Posterior vena cava (tissue), 2 donors: ENCODE results near the gene GPR3. TPM values are rescaled to one million over a fixed set of nuclear protein-coding genes. Genes with fewer than 3 reads are reported as not detected.
"Not testable (repeated sequence)": the region's sequence is repeated elsewhere in the genome, so short reads cannot be mapped to it uniquely, and the experiment has no call there.

Source experiments
- DNase-seq: peaks from one replicate; pipeline ENCODE4 v3.0.0-alpha.2; 2020; ENCODE audit warnings: low spot score
- intact Hi-C, 2 donors: fragments of 100-400 bp; cut with DNase I; formaldehyde crosslinking; loops; one replicate each; pipeline versions ENCODE4 v1.14.1 to v1.14.2; 2022 to 2023
- total RNA-seq, 2 donors: library from RNA; stranded (reverse); fragmentation: NEBNext Ultra II Directional; extraction: Animal tissue kit (Norgen Biotek cat#: 25700); gene quantifications; one replicate each; pipeline ENCODE4 v1.2.1, GENCODE V29; 2021
- donor health status: DM: yes; HTN: yes; CAD: no.
- donor health status: DM: yes; HTN: yes; CAD: no.

GPR3 gene
- total RNA-seq, 2 donors from 2014 or later = 0.37 to 1.2 TPM

- DNase-seq = peak; percentile 75
- intact Hi-C loops = loop anchor here (5.0 kb wide), 2 partner anchors 178 to 193 kb away; partner anchors contain the start of gene AHDC1 (in 1 of the 2)
Observed at GRCh38 chr1:27409669-27410068, 17.2 kb downstream of the GPR3 start.

- DNase-seq = no peak
Observed at GRCh38 chr1:27410709-27411108, 18.3 kb downstream of the GPR3 start.

GRCh38 chr1:27412502-27412901 lies 20.1 kb downstream of the GPR3 start:
- peak; percentile 11 for DNase-seq
- intact Hi-C loops = loop anchor here in 1 of 2 donors (5.0 kb wide), 1 partner anchor 175 kb away; no protein-coding TSS in a partner anchor

More at GRCh38 chr1:27410709-27411108, 18.3 kb downstream of the GPR3 start:
- intact Hi-C loops = loop anchor here in 1 of 2 donors (5.0 kb wide), 1 partner anchor 177 kb away; no protein-coding TSS in a partner anchor

GRCh38 chr1:27413004-27413403 lies 20.6 kb downstream of the GPR3 start:
- DNase-seq = no peak
- intact Hi-C loops = loop anchor here in 1 of 2 donors (5.0 kb wide), 1 partner anchor 174 kb away; no protein-coding TSS in a partner anchor

- intact Hi-C loops = loop anchor here in 1 of 2 donors (5.0 kb wide), 1 partner anchor 173 kb away; no protein-coding TSS in a partner anchor
Observed at GRCh38 chr1:27414091-27414490, 21.7 kb downstream of the GPR3 start.

GRCh38 chr1:27416387-27417111 lies 24.1 kb downstream of the GPR3 start:
- intact Hi-C loops = loop anchor here in 1 of 2 donors (5.0 kb wide), 1 partner anchor 186 kb away; the partner anchor contains the start of gene AHDC1
- DNase-seq = peak; percentile 4

More at GRCh38 chr1:27414091-27414490, 21.7 kb downstream of the GPR3 start:
- no peak for DNase-seq

- DNase-seq = no peak
- intact Hi-C loops = loop anchor here in 1 of 2 donors (5.0 kb wide), 1 partner anchor 185 kb away; the partner anchor contains the start of gene AHDC1
Observed at GRCh38 chr1:27417713-27418112, 25.3 kb downstream of the GPR3 start.

GRCh38 chr1:27418326-27419185 lies 26.1 kb downstream of the GPR3 start:
- intact Hi-C loops = loop anchor here in 1 of 2 donors (5.0 kb wide), 1 partner anchor 184 kb away; the partner anchor contains the start of gene AHDC1
- peak; percentile 90 for DNase-seq

GRCh38 chr1:27423709-27424108 lies 31.3 kb downstream of the GPR3 start:
- intact Hi-C loops = loop anchor here in 1 of 2 donors (10.0 kb wide), 1 partner anchor 51 kb away; no protein-coding TSS in a partner anchor
- no peak for DNase-seq

GRCh38 chr1:27427329-27427728 lies 34.9 kb downstream of the GPR3 start:
- DNase-seq = no peak
- intact Hi-C loops = loop anchor here (5.0 to 10.0 kb wide), 2 partner anchors 47 to 55 kb away; no protein-coding TSS in a partner anchor

- intact Hi-C loops = loop anchor here (5.0 to 10.0 kb wide), 2 partner anchors 47 to 54 kb away; no protein-coding TSS in a partner anchor
- DNase-seq = no peak
Observed at GRCh38 chr1:27427816-27428315, 35.4 kb downstream of the GPR3 start.

GRCh38 chr1:27428316-27429028 lies 36.0 kb downstream of the GPR3 start:
- DNase-seq = peak; percentile 24

GRCh38 chr1:27429029-27429425 lies 36.6 kb downstream of the GPR3 start:
- intact Hi-C loops = loop anchor here (5.0 to 10.0 kb wide), 2 partner anchors 46 to 53 kb away; no protein-coding TSS in a partner anchor
- DNase-seq = no peak

More at GRCh38 chr1:27428316-27429028, 36.0 kb downstream of the GPR3 start:
- intact Hi-C loops = loop anchor here (5.0 to 10.0 kb wide), 2 partner anchors 46 to 54 kb away; no protein-coding TSS in a partner anchor

GRCh38 chr1:27430903-27431600 lies 38.6 kb downstream of the GPR3 start:
- DNase-seq = no peak
- intact Hi-C loops = no loop called here

GRCh38 chr1:27431601-27431940 lies 39.1 kb downstream of the GPR3 start:
- DNase-seq = no peak
- intact Hi-C loops = no loop called here

GRCh38 chr1:27432725-27433124 lies 40.3 kb downstream of the GPR3 start:
- DNase-seq, intact Hi-C loops: not testable (repeated sequence)

GRCh38 chr1:27433706-27434105 lies 41.3 kb downstream of the GPR3 start:
- intact Hi-C loops = no loop called here

More at GRCh38 chr1:27433706-27434105, 41.3 kb downstream of the GPR3 start:
- DNase-seq = no peak
